ENCODE data around the gene RAD18. TPM values are rescaled to one million over a fixed set of nuclear protein-coding genes. Genes with fewer than 3 reads are reported as not detected.

The RAD18 gene
- total RNA-seq, result 6.2 and 6.8 TPM in 2 replicates

GRCh38 chr3:8963137-8963853 is at the start of gene RAD18:
TSS of gene RAD18 (minus strand) at chr3:8963472. CDS start at chr3:8963385, 87 bp downstream.

Other genes starting within 250 kb of the RAD18 start
- gene CAV3, start 229.7 kb downstream of the RAD18 start, total RNA-seq, result not detected in 2 replicates
- gene OXTR, start 193.9 kb downstream of the RAD18 start, total RNA-seq, result 0.17 and 0.65 TPM in 2 replicates

Measured in dermis lymphatic vessel endothelial cell (primary cell).